Tibial artery (tissue), 4 donors: ENCODE results near the gene CDCA7L.

ENCODE experiments used
- DNase-seq, 2 donors: peaks; one replicate each; pipeline ENCODE4 v3.0.0-alpha.2; 2019
- H3K27ac ChIP-seq, 2 donors: fragments of 200-600 bp; sonication (generic) in 1 of 2; 1 replicate in 1 of 2; 2 replicates in 1 of 2; pipeline ENCODE4 v1.5.1; 2018 to 2019; ENCODE audit warnings: mild to moderate bottlenecking in 1 of 2
- H3K27me3 ChIP-seq, 2 donors: fragments of 200-600 bp; sonication (generic) in 1 of 2; one replicate each; pipeline versions ENCODE4 v1.5.1 to v1.6.0; 2016 to 2019
- H3K36me3 ChIP-seq, 3 donors: fragments of 200-600 bp; sonication (generic) in 2 of 3; one replicate each; pipeline ENCODE4 v1.5.1; 2016 to 2019; ENCODE audit warnings: mild to moderate bottlenecking in 2 of 3
- H3K4me1 ChIP-seq, 4 donors: fragments of 200-600 bp; sonication (generic) in 2 of 4; 1 replicate in 3 of 4; 2 replicates in 1 of 4; pipeline ENCODE4 v1.5.1; 2016 to 2019
- H3K4me3 ChIP-seq, 2 donors: fragments of 200-600 bp; sonication (generic) in 1 of 2; 1 replicate in 1 of 2; 2 replicates in 1 of 2; pipeline ENCODE4 v1.5.1; 2018 to 2019; ENCODE audit warnings: mild to moderate bottlenecking in 2 of 2
- H3K9me3 ChIP-seq, 3 donors: fragments of 200-600 bp; sonication (generic) in 1 of 3; one replicate each; pipeline ENCODE4 v1.5.1; 2016 to 2019
- CTCF ChIP-seq, 2 experiments: fragments of 200-600 bp in 1 of 2; fragments of 450-650 bp in 1 of 2; IDR thresholded peaks; one replicate each; pipeline ENCODE4 v1.5.1; 2017 to 2019; ENCODE audit warnings: antibody characterized with exemption in 2 of 2, mild to moderate bottlenecking in 1 of 2, moderate library complexity in 1 of 2
- intact Hi-C: fragments of 100-400 bp; cut with DNase I; formaldehyde crosslinking; loops from one replicate; pipeline ENCODE4 v1.15.0; 2023; ENCODE audit warnings: low total_unique reads

CDCA7L gene

GRCh38 chr7:21966271-21966670, 20.6 kb upstream of the CDCA7L start:
- Histone ChIP-seq H3K36me3 (no peaks in the 10 kb centered on the region), H3K27ac (no peak overlapping the region), H3K4me3 (no peak overlapping the region), H3K4me1 (no peaks in the 10 kb centered on the region), H3K27me3 (no peaks in the 10 kb centered on the region), H3K9me3 (no peaks in the 10 kb centered on the region)
- intact Hi-C loops, result no loop called here
- DNase-seq, result no peak
- no peak for TF ChIP-seq CTCF (IDR thresholded peaks at IDR 0.05)

- H3K36me3 ChIP-seq, result no peaks in the 10 kb centered on the region
- H3K27me3 ChIP-seq, result no peaks in the 10 kb centered on the region
- H3K9me3 ChIP-seq, result no peaks in the 10 kb centered on the region
- TF ChIP-seq CTCF (IDR thresholded peaks at IDR 0.05), result no peak
- no peaks in the 10 kb centered on the region for H3K4me1 ChIP-seq
- no peak for DNase-seq
- intact Hi-C loops, result no loop called here
- H3K27ac ChIP-seq, result no peak overlapping the region
- H3K4me3 ChIP-seq, result no peak overlapping the region
Measured at GRCh38 chr7:21965291-21965690, 19.6 kb upstream of the CDCA7L start.

- DNase-seq, result no peak
- Histone ChIP-seq H3K9me3 (no peaks in the 10 kb centered on the region), H3K27me3 (no peaks in the 10 kb centered on the region), H3K27ac (no peak overlapping the region), H3K4me3 (no peak overlapping the region), H3K36me3 (no peaks in the 10 kb centered on the region), H3K4me1 (no peaks in the 10 kb centered on the region)
- intact Hi-C loops, result no loop called here
- TF ChIP-seq CTCF (IDR thresholded peaks at IDR 0.05), result no peak
Measured at GRCh38 chr7:21962677-21963076, 17.0 kb upstream of the CDCA7L start.

- no peak overlapping the region for H3K27ac ChIP-seq
- intact Hi-C loops, result no loop called here
Measured at GRCh38 chr7:21960922-21961321, 15.2 kb upstream of the CDCA7L start.

DNA sequence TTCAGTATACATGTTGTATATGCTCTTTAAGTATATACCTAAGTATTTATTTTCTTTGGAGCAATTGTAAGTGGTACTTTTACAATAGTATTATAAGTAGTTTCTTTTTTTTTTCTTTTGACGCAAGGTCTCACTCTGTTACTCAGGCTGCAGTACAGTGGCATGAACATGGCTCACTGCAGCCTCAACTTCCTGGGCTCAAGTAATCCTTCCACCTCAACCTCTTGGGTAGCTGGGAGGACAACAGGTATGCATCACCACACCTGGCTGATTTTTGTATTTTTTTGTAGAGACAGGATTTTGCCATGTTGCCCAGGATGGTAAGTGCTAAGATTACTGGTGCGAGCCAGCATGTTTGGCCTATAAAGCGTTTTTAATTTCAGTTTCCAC, 13.7 kb upstream of the CDCA7L start:
- no peak for TF ChIP-seq CTCF (IDR thresholded peaks at IDR 0.05)
- Histone ChIP-seq H3K27me3 (no peaks in the 10 kb centered on the region), H3K4me1 (no peaks in the 10 kb centered on the region), H3K36me3 (no peaks in the 10 kb centered on the region), H3K9me3 (no peaks in the 10 kb centered on the region), H3K4me3 (no peak overlapping the region), H3K27ac (no peak overlapping the region)
- intact Hi-C loops, result no loop called here
- no peak for DNase-seq

More at GRCh38 chr7:21960922-21961321, 15.2 kb upstream of the CDCA7L start:
- H3K9me3 ChIP-seq, result no peaks in the 10 kb centered on the region
- H3K4me3 ChIP-seq, result no peak overlapping the region
- TF ChIP-seq CTCF (IDR thresholded peaks at IDR 0.05), result no peak
- H3K4me1 ChIP-seq, result no peaks in the 10 kb centered on the region
- no peaks in the 10 kb centered on the region for H3K36me3 ChIP-seq
- no peaks in the 10 kb centered on the region for H3K27me3 ChIP-seq
- DNase-seq, result no peak

DNA sequence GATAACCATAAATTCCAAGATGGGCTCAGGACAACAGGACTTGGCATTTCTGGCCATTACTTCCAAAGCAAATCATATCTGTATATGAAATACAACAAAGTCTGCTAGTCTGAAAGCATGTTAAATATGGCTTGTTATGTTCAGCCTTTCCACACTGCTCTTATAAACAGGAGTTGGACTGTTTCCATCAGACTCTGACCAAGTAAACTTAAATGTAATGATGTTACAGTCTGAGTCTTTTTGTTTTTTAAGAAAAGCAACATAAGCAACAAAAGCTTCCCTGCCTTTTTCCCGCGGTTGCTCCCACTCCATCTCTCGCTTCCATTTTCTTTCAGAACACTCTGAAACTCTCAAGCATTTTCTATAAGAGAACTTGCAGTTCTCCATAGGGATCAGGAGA, 8.1 kb upstream of the CDCA7L start:
- intact Hi-C loops, result no loop called here
- no peaks in the 10 kb centered on the region for H3K27me3 ChIP-seq
- no peak overlapping the region for H3K27ac ChIP-seq
- H3K4me1 ChIP-seq, result no peaks in the 10 kb centered on the region
- no peaks in the 10 kb centered on the region for H3K9me3 ChIP-seq
- H3K36me3 ChIP-seq, result no peaks in the 10 kb centered on the region
- H3K4me3 ChIP-seq, result no peak overlapping the region
- TF ChIP-seq CTCF (IDR thresholded peaks at IDR 0.05), result no peak
- DNase-seq, result no peak
